Hindlimb muscle (tissue), 1 donor: ENCODE results near the gene ADCY4. TPM values are rescaled to one million over a fixed set of nuclear protein-coding genes. Genes with fewer than 3 reads are reported as not detected.
"Not testable (repeated sequence)": the region's sequence is repeated elsewhere in the genome, so short reads cannot be mapped to it uniquely, and the experiment has no call there.

Source experiments
- DNase-seq: peaks from one replicate; pipeline ENCODE4 v3.0.0-alpha.2; 2013
- polyA plus RNA-seq: library from polyadenylated mRNA; unstranded; fragments of 120-200 nt; gene quantifications from one replicate; pipeline ENCODE4 v1.2.1, GENCODE V29; 2013; ENCODE audit not compliant: insufficient read length

The ADCY4 gene
- 17.0 TPM for polyA plus RNA-seq

GRCh38 chr14:24334431-24335291, at the start of gene ADCY4:
Gene ADCY4 (minus strand): TSS chr14:24335071. CDS start chr14:24334652, 419 bp downstream.
- no peak for DNase-seq

GRCh38 chr14:24384169-24384568, 49.3 kb upstream of the ADCY4 start:
- DNase-seq = no peak

GRCh38 chr14:24382064-24382371, 47.1 kb upstream of the ADCY4 start:
- no peak for DNase-seq

GRCh38 chr14:24381363-24382063, 46.6 kb upstream of the ADCY4 start:
- no peak for DNase-seq

GRCh38 chr14:24379907-24380730, 45.2 kb upstream of the ADCY4 start:
- no peak for DNase-seq

- no peak for DNase-seq
Measured at GRCh38 chr14:24378981-24379906, 44.4 kb upstream of the ADCY4 start.

- no peak for DNase-seq
Measured at GRCh38 chr14:24378327-24378726, 43.5 kb upstream of the ADCY4 start.

- DNase-seq = no peak
Measured at GRCh38 chr14:24377657-24378056, 42.8 kb upstream of the ADCY4 start.

GRCh38 chr14:24377126-24377525, 42.3 kb upstream of the ADCY4 start:
- no peak for DNase-seq

- DNase-seq = no peak
Measured at GRCh38 chr14:24376448-24377070, 41.7 kb upstream of the ADCY4 start.

GRCh38 chr14:24372701-24373416, 38.0 kb upstream of the ADCY4 start:
- DNase-seq = no peak

- DNase-seq = not testable (repeated sequence)
Measured at GRCh38 chr14:24371605-24372004, 36.7 kb upstream of the ADCY4 start.

GRCh38 chr14:24370748-24371147, 35.9 kb upstream of the ADCY4 start:
- DNase-seq = no peak

- no peak for DNase-seq
Measured at GRCh38 chr14:24369907-24370687, 35.2 kb upstream of the ADCY4 start.

- DNase-seq = no peak
Measured at GRCh38 chr14:24369463-24369862, 34.6 kb upstream of the ADCY4 start.

- DNase-seq = peak; percentile 84
Measured at GRCh38 chr14:24368562-24369252, 33.8 kb upstream of the ADCY4 start.

- DNase-seq = no peak
Measured at GRCh38 chr14:24368212-24368561, 33.3 kb upstream of the ADCY4 start.

GRCh38 chr14:24367514-24368211, 32.8 kb upstream of the ADCY4 start, which contains the start of gene NFATC4:
Gene NFATC4 (plus strand): TSS chr14:24368184. CDS start chr14:24368341, 157 bp downstream.
- peak; percentile 92 for DNase-seq
